GM11168 (cell line): ENCODE measurements around the gene PTPN3.
"Not testable (repeated sequence)": the region's sequence is repeated elsewhere in the genome, so short reads cannot be mapped to it uniquely, and the experiment has no call there.

ENCODE experiments used
- in situ Hi-C: fragments of 300-500 bp; cut with MboI; formaldehyde crosslinking; loops from one replicate; pipeline ENCODE4 v1.12.0; 2022; ENCODE audit warnings: low sequenced_read_pairs; ENCODE audit not compliant: unreplicated experiment

Gene PTPN3

GRCh38 chr9:109498195-109499092, at the start of gene PTPN3:
TSS of gene PTPN3 (minus strand) at chr9:109498307. CDS start at chr9:109463434, 34,873 bp downstream.
- in situ Hi-C loops: no loop called here

- in situ Hi-C loops: not testable (repeated sequence)
These were observed 46.8 kb upstream of the PTPN3 start for GRCh38 chr9:109544954-109545353.

- in situ Hi-C loops: no loop called here
These were observed 44.8 kb upstream of the PTPN3 start for GRCh38 chr9:109542922-109543321.

- in situ Hi-C loops: no loop called here
These were observed 40.2 kb upstream of the PTPN3 start for GRCh38 chr9:109538346-109538745.

- in situ Hi-C loops: no loop called here
These were observed 39.2 kb upstream of the PTPN3 start for GRCh38 chr9:109537288-109537687.

GRCh38 chr9:109536859-109537258, 38.8 kb upstream of the PTPN3 start:
- in situ Hi-C loops: no loop called here

GRCh38 chr9:109535365-109535764, 37.3 kb upstream of the PTPN3 start:
- in situ Hi-C loops: no loop called here

- in situ Hi-C loops: no loop called here
These were observed 36.0 kb upstream of the PTPN3 start for GRCh38 chr9:109534151-109534550.

- in situ Hi-C loops: not testable (repeated sequence)
These were observed 34.5 kb upstream of the PTPN3 start for GRCh38 chr9:109532652-109533051.

GRCh38 chr9:109522106-109522505, 24.0 kb upstream of the PTPN3 start:
- in situ Hi-C loops: no loop called here

GRCh38 chr9:109520475-109521132, 22.5 kb upstream of the PTPN3 start:
- in situ Hi-C loops: no loop called here

GRCh38 chr9:109519366-109519765, 21.3 kb upstream of the PTPN3 start:
- in situ Hi-C loops: no loop called here

GRCh38 chr9:109518621-109519335, 20.7 kb upstream of the PTPN3 start:
- in situ Hi-C loops: no loop called here

GRCh38 chr9:109517901-109518377, 19.8 kb upstream of the PTPN3 start:
- in situ Hi-C loops: no loop called here

GRCh38 chr9:109513871-109514270, 15.8 kb upstream of the PTPN3 start:
- in situ Hi-C loops: no loop called here

GRCh38 chr9:109512170-109512756, 14.2 kb upstream of the PTPN3 start:
- in situ Hi-C loops: no loop called here

GRCh38 chr9:109510506-109510905, 12.4 kb upstream of the PTPN3 start:
- in situ Hi-C loops: no loop called here

- in situ Hi-C loops: not testable (repeated sequence)
These were observed 11.9 kb upstream of the PTPN3 start for GRCh38 chr9:109510042-109510441.

- in situ Hi-C loops: no loop called here
These were observed 11.5 kb upstream of the PTPN3 start for GRCh38 chr9:109509611-109510010.

- in situ Hi-C loops: no loop called here
These were observed 9.3 kb upstream of the PTPN3 start for GRCh38 chr9:109507421-109507838.
